Endothelial cell of umbilical vein (primary cell): Measurements from ENCODE around the gene USP7. TPM values are rescaled to one million over a fixed set of nuclear protein-coding genes. Genes with fewer than 3 reads are reported as not detected.

Experiments used
- BruUV-seq: library from RNA; stranded (reverse); fragments of 400-500 nt; replicated peaks from 2 replicates; lab custom pipeline; 2021; lab: Mats Ljungman, UMichigan
- CTCF ChIA-PET: fragments of 300-600, 350-600 bp; sonication (Branson Sonifier 250); formaldehyde crosslinking; loops from one replicate; lab custom pipeline; 2021; ENCODE audit warnings: antibody characterized with exemption, inconsistent platforms; lab: Charles Lee
- POLR2A ChIA-PET: fragments of 300-600, 350-600 bp; sonication (Branson Sonifier 250); formaldehyde crosslinking; loops from one replicate; lab custom pipeline; 2021; ENCODE audit warnings: antibody characterized with exemption, inconsistent platforms; lab: Charles Lee
- DNase-seq: peaks from one replicate; pipeline ENCODE4 v3.0.0-alpha.2; 2011; ENCODE audit warnings: low read depth, low spot score
- FAIRE-seq: peaks from 2 replicates; lab custom pipeline; 2011; peaks lifted over from hg19 to GRCh38; lab: Jason Lieb, UNC
- H2AFZ ChIP-seq: 2 replicates; pipeline ENCODE4 v1.6.0; 2012; ENCODE audit warnings: low read depth, low read length, control low read depth, inconsistent platforms
- H3K27ac ChIP-seq: 2 replicates; pipeline ENCODE4 v1.5.1; 2011; ENCODE audit warnings: low read depth, mild to moderate bottlenecking, control low read depth, low read length, moderate library complexity; ENCODE audit not compliant: insufficient read depth
- H3K27me3 ChIP-seq, 2 experiments: 2 replicates each; pipeline versions ENCODE4 v1.6.0 to v1.6.1; 2011; ENCODE audit warnings: low read length in 2 of 2, mixed read lengths in 1 of 2; ENCODE audit not compliant: control insufficient read depth in 2 of 2, insufficient read depth in 2 of 2
- H3K36me3 ChIP-seq, 2 experiments: 2 replicates in 1 of 2; 3 replicates in 1 of 2; pipeline ENCODE4 v1.5.1; 2011; ENCODE audit warnings: low read length in 2 of 2, mild to moderate bottlenecking in 1 of 2, moderate library complexity in 1 of 2; ENCODE audit not compliant: control insufficient read depth in 2 of 2, insufficient read depth in 2 of 2; ENCODE audit errors: extremely low read depth in 1 of 2
- H3K4me1 ChIP-seq: 3 replicates; pipeline ENCODE4 v1.5.1; 2011; ENCODE audit warnings: mild to moderate bottlenecking, low read length; ENCODE audit not compliant: control insufficient read depth, insufficient read depth; ENCODE audit errors: extremely low read depth
- H3K4me2 ChIP-seq: 2 replicates; pipeline ENCODE4 v1.6.1; 2011; ENCODE audit warnings: low read length, control low read depth, mixed read lengths; ENCODE audit not compliant: insufficient read depth
- H3K4me3 ChIP-seq, 3 experiments: fragments of 200-600 bp in 1 of 3; sonication (generic), shearing (Covaris generic) in 1 of 3; replicated peaks in 1 of 3; 2 replicates each; pipeline ENCODE4 v1.5.1; 2011 to 2016; ENCODE audit warnings: control low read depth in 3 of 3, low read length in 3 of 3, mild to moderate bottlenecking in 2 of 3, inconsistent platforms in 1 of 3, low read depth in 1 of 3, moderate library complexity in 1 of 3; ENCODE audit not compliant: insufficient read depth in 1 of 3
- H3K79me2 ChIP-seq: 2 replicates; pipeline ENCODE4 v1.6.0; 2012; ENCODE audit warnings: low read length, inconsistent platforms; ENCODE audit not compliant: control insufficient read depth, insufficient read depth
- H3K9ac ChIP-seq: replicated peaks from 2 replicates; pipeline ENCODE3; 2011; ENCODE audit warnings: low read length, control low read depth; ENCODE audit not compliant: insufficient read depth; ENCODE audit errors: extremely low read depth
- H3K9me1 ChIP-seq: replicated peaks from 3 replicates; pipeline ENCODE4 v1.6.0; 2011; ENCODE audit warnings: mild to moderate bottlenecking, low read length; ENCODE audit not compliant: control insufficient read depth, insufficient read depth; ENCODE audit errors: extremely low read depth
- H3K9me3 ChIP-seq: replicated peaks from 2 replicates; pipeline ENCODE4 v1.5.1; 2012; ENCODE audit warnings: low read length, inconsistent platforms; ENCODE audit not compliant: control insufficient read depth, insufficient read depth
- H4K20me1 ChIP-seq: replicated peaks from 2 replicates; pipeline ENCODE3; 2011; ENCODE audit warnings: mild to moderate bottlenecking, low read length; ENCODE audit not compliant: control insufficient read depth, insufficient read depth; ENCODE audit errors: extremely low read depth
- EZH2 ChIP-seq: IDR thresholded peaks from 2 replicates; pipeline ENCODE4 v1.6.1; 2012; ENCODE audit warnings: borderline replicate concordance, low read depth, mild to moderate bottlenecking, moderate library complexity, low read length, inconsistent platforms; ENCODE audit not compliant: severe bottlenecking
- FOS ChIP-seq: IDR thresholded peaks from 2 replicates; pipeline ENCODE4 v1.6.1; 2011; ENCODE audit warnings: mild to moderate bottlenecking, low read length, moderate library complexity, borderline replicate concordance; ENCODE audit not compliant: insufficient read depth
- GATA2 ChIP-seq: IDR thresholded peaks from 2 replicates; pipeline ENCODE4 v1.7.0; 2011; ENCODE audit warnings: low read depth, mild to moderate bottlenecking, moderate library complexity, mixed read lengths, low read length; ENCODE audit not compliant: insufficient read length, insufficient read depth
- JUN ChIP-seq: IDR thresholded peaks from 2 replicates; pipeline ENCODE4 v1.6.1; 2011; ENCODE audit warnings: borderline replicate concordance, low read depth; ENCODE audit not compliant: insufficient read length, insufficient read depth
- MYC ChIP-seq: IDR thresholded peaks from one replicate; pipeline ENCODE4 v1.6.1; 2011; ENCODE audit warnings: mild to moderate bottlenecking, low read depth, low read length
- POLR2A ChIP-seq: IDR thresholded peaks from 2 replicates; pipeline ENCODE4 v1.6.1; 2012; ENCODE audit warnings: low read depth, mild to moderate bottlenecking, control low read depth, low read length
- POLR2AphosphoS5 ChIP-seq: IDR thresholded peaks from 2 replicates; pipeline ENCODE4 v1.6.1; 2012; ENCODE audit warnings: low read depth, mild to moderate bottlenecking, control low read depth, low read length, moderate library complexity; ENCODE audit not compliant: insufficient read depth
- dilution Hi-C: fragments of 300-500 bp; cut with MboI; formaldehyde crosslinking; loops from one replicate; pipeline ENCODE4 v1.15.0; 2019; ENCODE audit warnings: low sequenced_read_pairs; ENCODE audit not compliant: extremely low pct_ligation_motif_present
- intact Hi-C: fragments of 100-400 bp; cut with micrococcal nuclease; formaldehyde crosslinking; loops from one replicate; pipeline ENCODE4 v1.10.0; 2022
- polyA plus RNA-seq, 4 experiments: library from polyadenylated mRNA; depleted of rRNA in 3 of 4; stranded (reverse) in 3 of 4; unstranded in 1 of 4; fragments of >200 nt; gene quantifications; 2 replicates each; pipeline versions ENCODE4 v1.2.1 to v1.2.3, GENCODE V29; 2011 to 2012; ENCODE audit warnings: missing spikeins in 1 of 4
- total RNA-seq: library from RNA; stranded (reverse); gene quantifications from 2 replicates; pipeline ENCODE4 v1.2.3, GENCODE V29; 2021
- TF ChIP-seq, protein P1 (sequence below), 2 donors: IDR thresholded peaks; 1 replicate in 1 of 2; 2 replicates in 1 of 2; pipeline ENCODE4 v1.5.1; 2011; ENCODE audit warnings: low read length in 2 of 2, mild to moderate bottlenecking in 2 of 2, moderate library complexity in 2 of 2, control low read depth in 1 of 2, inconsistent platforms in 1 of 2, low read depth in 1 of 2; ENCODE audit not compliant: insufficient read depth in 1 of 2; ENCODE audit errors: extremely low read depth in 1 of 2
- TF ChIP-seq, protein P2 (sequence below): IDR thresholded peaks from 2 replicates; pipeline ENCODE4 v1.6.1; 2011; ENCODE audit not compliant: insufficient read depth, insufficient read length

The USP7 gene
- total and polyA plus RNA-seq, 2 donors (not counting 3 experiments of a cell fraction or from before 2014, with no cell fraction given), result 17.7 to 130 TPM

- Histone ChIP-seq H3K9me1 (no peaks in the 10 kb centered on the region), H4K20me1 (peaks cover 16% of the 10 kb centered on the region), H3K27ac (no peak overlapping the region), H3K27me3 (no peaks in the 10 kb centered on the region), H3K4me1 (no peaks in the 10 kb centered on the region), H3K9me3 (no peaks in the 10 kb centered on the region), H3K4me3 (no peak overlapping the region), H2AFZ (no peak overlapping the region), H3K9ac (no peak overlapping the region), H3K36me3 (no peaks in the 10 kb centered on the region), H3K79me2 (peaks cover 99% of the 10 kb centered on the region), H3K4me2 (no peak overlapping the region)
- no peak for FAIRE-seq
- CTCF ChIA-PET, result interaction anchor here (1.0 to 2.1 kb wide), 2 partner anchors 65 to 194 kb away, joined by 3 to 5 read pairs; no protein-coding TSS in a partner anchor
- dilution Hi-C loops (no loop called here), intact Hi-C loops (no loop called here)
- no peak for DNase-seq
- POLR2A ChIA-PET, result no interaction called here
- TF ChIP-seq, protein P1, sequence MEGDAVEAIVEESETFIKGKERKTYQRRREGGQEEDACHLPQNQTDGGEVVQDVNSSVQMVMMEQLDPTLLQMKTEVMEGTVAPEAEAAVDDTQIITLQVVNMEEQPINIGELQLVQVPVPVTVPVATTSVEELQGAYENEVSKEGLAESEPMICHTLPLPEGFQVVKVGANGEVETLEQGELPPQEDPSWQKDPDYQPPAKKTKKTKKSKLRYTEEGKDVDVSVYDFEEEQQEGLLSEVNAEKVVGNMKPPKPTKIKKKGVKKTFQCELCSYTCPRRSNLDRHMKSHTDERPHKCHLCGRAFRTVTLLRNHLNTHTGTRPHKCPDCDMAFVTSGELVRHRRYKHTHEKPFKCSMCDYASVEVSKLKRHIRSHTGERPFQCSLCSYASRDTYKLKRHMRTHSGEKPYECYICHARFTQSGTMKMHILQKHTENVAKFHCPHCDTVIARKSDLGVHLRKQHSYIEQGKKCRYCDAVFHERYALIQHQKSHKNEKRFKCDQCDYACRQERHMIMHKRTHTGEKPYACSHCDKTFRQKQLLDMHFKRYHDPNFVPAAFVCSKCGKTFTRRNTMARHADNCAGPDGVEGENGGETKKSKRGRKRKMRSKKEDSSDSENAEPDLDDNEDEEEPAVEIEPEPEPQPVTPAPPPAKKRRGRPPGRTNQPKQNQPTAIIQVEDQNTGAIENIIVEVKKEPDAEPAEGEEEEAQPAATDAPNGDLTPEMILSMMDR (IDR thresholded peaks at IDR 0.05; ENCODE audit: extremely low read depth in 1 of 2, insufficient read depth in 1 of 2, low read depth in 1 of 2, low read length in 2 of 2), result no peak
- TF ChIP-seq FOS (no peak), MYC (no peak), POLR2A (no peak), JUN (no peak), GATA2 (no peak), EZH2 (no peak), POLR2AphosphoS5 (no peak)
- TF ChIP-seq, protein P2, sequence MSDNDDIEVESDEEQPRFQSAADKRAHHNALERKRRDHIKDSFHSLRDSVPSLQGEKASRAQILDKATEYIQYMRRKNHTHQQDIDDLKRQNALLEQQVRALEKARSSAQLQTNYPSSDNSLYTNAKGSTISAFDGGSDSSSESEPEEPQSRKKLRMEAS, result no peak
- BruUV-seq, result no TSS peak
Observed at GRCh38 chr16:8943966-8944759, 19.5 kb downstream of the USP7 start.
